HG02943 (cell line): ENCODE results near the gene C2orf78.

Experiments
- ATAC-seq: cut with Tn5 transposase; IDR thresholded peaks from one replicate; pipeline ENCODE4 v1.9.1; 2021; ENCODE audit warnings: mild to moderate bottlenecking, low read depth, moderate library complexity; ENCODE audit not compliant: unreplicated experiment

Gene C2orf78

DNA sequence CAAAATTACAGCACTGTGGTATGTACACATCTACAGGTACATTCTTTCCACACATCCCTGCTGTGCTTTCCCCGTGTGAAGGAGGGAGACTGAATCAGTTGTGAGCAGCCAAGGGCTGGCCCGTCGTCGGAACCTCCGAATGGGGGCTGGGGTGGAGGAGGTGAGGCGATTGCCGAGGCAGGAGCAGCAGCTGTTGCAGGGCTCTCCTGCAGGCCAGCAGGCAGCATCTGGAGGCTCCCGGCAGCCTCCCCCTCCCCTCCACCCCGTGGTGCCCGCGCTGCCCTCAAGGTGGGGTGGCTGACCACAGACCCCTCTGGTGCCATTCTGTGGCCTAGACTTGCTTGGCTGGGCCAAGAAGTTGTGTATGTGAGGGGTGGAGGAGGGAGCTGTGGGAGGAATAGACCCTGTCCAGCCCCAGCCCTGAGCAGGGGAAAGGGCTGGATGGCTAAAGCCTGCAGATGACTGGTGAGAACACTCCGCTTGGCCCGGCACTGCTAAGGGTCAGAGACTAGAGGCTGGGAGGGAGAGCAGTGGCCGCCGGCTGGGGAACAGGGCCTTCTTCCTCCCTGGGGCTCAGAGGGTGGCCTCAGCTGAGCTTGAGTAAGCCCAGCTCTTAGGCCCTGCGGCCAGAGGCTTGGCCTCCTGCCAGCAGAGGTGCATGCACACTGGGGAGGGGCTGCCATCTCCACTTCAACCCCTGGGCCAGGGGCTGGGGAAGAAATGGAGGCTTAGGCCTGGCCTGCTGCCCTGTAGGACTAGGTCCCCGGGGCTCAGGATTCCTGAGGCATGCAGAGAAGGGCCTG, 52.4 kb downstream of the C2orf78 start:
- ATAC-seq, result no peak

- no peak for ATAC-seq
Measured at GRCh38 chr2:73837847-73838585, 54.0 kb downstream of the C2orf78 start.

- no peak for ATAC-seq
Measured at GRCh38 chr2:73838889-73839534, 55.0 kb downstream of the C2orf78 start.

GRCh38 chr2:73839653-73840411, 55.8 kb downstream of the C2orf78 start:
- ATAC-seq, result no peak

DNA sequence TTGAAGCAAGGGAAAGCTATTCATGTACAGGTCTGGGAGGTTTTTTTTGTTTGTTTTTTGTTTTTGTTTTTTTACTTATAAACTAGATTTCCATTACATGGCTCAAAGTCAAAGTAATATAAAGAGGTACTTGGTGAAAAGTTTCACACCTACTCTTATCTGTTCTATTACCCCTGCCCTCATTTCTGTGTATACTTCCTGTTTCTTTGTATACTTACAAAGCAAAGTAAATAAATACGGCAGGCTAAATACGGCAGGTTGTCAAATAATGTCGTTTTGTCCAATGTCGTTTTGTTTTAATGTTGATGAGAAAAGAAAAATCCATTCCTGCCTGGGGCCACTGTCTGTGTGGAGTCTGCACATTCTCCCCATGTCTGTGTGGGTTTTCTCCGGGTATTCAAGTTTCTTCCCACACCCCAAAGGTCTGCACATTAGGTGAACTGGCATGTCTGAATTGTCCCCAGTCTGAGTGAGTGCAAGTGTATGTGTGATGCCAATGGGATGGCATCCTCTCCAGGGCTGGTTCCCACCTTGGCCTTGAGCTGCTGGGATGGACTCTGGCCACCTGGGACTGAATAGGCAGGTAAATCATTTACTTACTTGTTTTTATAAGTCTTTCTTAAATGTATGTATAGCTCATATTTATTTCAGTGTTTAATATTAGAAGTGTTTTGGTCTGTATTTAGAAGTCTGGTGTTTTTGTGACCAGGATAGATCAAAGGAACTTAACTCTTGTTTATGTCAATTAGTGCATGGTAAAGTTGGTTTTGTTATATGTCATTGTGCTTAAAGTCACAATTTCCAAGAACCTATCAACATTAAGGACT, 58.1 kb downstream of the C2orf78 start:
- ATAC-seq, result no peak

- no peak for ATAC-seq
Measured at GRCh38 chr2:73842739-73843019, 58.7 kb downstream of the C2orf78 start.

GRCh38 chr2:73844087-73844486, 60.1 kb downstream of the C2orf78 start:
- ATAC-seq, result no peak

- ATAC-seq, result no peak
Measured at GRCh38 chr2:73850009-73850408, 66.0 kb downstream of the C2orf78 start.

- no peak for ATAC-seq
Measured at GRCh38 chr2:73851274-73851673, 67.3 kb downstream of the C2orf78 start.

- ATAC-seq, result no peak
Measured at GRCh38 chr2:73852020-73852419, 68.0 kb downstream of the C2orf78 start.

DNA sequence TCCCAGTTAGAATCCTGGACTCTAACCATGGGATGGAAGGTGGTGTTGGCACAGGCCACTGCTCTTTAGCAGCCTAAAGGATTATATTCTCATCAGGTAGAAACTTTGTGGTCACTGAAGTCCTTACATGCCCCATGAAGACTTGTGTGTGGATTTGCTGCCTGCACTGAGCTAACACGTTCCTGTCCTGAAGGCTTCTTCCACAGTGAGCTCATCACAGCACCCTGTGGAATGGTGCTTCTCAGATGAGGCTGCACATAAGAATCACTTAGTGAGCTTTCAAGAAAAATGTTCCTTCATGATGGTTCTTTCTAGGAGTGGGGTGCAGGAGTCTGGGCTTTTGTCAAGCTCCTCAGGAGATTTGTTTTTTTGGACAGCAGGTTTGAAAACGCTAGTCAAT, 71.5 kb downstream of the C2orf78 start:
- no peak for ATAC-seq

DNA sequence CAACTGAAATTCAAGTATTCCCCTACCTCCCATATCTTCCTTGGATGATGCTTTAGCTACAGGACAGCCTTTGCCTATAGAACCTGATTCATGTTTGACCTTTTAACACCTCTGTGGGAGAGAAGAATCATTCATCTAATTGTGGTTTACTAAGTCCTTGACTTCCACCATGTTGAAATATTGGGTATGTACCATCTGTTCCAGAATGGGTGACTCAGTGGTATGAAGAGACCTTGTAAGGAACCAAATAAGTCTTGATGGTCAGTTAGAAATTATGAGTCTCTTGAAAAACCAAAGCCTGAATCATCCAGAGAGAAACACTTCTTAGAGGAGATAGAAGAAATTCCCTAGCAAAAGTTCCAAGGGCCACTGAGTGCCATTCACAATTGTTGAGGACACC, 72.2 kb downstream of the C2orf78 start:
- no peak for ATAC-seq

GRCh38 chr2:73859721-73860586, 76.0 kb downstream of the C2orf78 start:
- no peak for ATAC-seq

DNA sequence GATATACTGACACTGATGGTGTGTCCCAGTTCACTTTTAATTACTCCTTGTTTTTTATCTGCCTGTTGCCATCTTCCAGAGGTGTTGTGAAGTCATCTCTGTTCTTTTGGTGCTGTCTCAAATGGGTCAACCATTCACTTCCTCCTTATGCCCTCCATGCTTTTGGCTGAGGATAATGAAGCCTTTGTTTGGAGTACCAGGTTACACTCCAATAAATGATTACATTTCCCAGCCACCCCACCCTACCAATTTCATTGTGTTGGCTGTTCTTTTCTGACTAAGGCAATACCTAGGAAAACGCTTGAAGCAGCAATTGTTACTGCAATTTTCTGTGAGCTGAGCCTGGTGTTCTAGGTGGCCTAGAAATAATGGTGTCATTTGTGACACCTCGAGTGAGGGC, 79.0 kb downstream of the C2orf78 start:
- ATAC-seq, result no peak
